AG09309 (cell line): ENCODE data around the gene CCM2.

Source experiments
- DNase-seq: peaks from one replicate; pipeline ENCODE4 v3.0.0-alpha.2; 2010; ENCODE audit warnings: low read depth
- H3K4me3 ChIP-seq: 2 replicates; pipeline ENCODE4 v1.5.1; 2011; ENCODE audit warnings: mild to moderate bottlenecking, low read depth, low read length, moderate library complexity; ENCODE audit not compliant: control insufficient read depth
- CTCF ChIP-seq: IDR thresholded peaks from 2 replicates; pipeline ENCODE4 v1.5.1; 2011; ENCODE audit warnings: mild to moderate bottlenecking, low read depth, low read length, inconsistent platforms; ENCODE audit not compliant: insufficient read depth, control insufficient read depth; ENCODE audit errors: missing control alignments

The CCM2 gene

GRCh38 chr7:45035371-45035770 is 35.4 kb downstream of the CCM2 start:
- no peak for TF ChIP-seq CTCF
- no peak for DNase-seq

GRCh38 chr7:45035893-45036292 is 35.9 kb downstream of the CCM2 start:
- H3K4me3 ChIP-seq, result no peak overlapping the region
- no peak for DNase-seq
- TF ChIP-seq CTCF, result no peak

More at GRCh38 chr7:45035371-45035770, 35.4 kb downstream of the CCM2 start:
- no peak overlapping the region for H3K4me3 ChIP-seq

- no peak for DNase-seq
- TF ChIP-seq CTCF, result no peak
- H3K4me3 ChIP-seq, result no peak overlapping the region
These were observed 36.3 kb downstream of the CCM2 start for GRCh38 chr7:45036317-45036716.

- no peak for DNase-seq
- no peak overlapping the region for H3K4me3 ChIP-seq
These were observed 36.8 kb downstream of the CCM2 start for GRCh38 chr7:45036796-45037195.

GRCh38 chr7:45037876-45038275 is 37.9 kb downstream of the CCM2 start:
- H3K4me3 ChIP-seq, result no peak overlapping the region
- no peak for DNase-seq
- no peak for TF ChIP-seq CTCF

More at GRCh38 chr7:45036796-45037195, 36.8 kb downstream of the CCM2 start:
- no peak for TF ChIP-seq CTCF

- TF ChIP-seq CTCF, result no peak
- no peak for DNase-seq
- no peak overlapping the region for H3K4me3 ChIP-seq
These were observed 39.1 kb downstream of the CCM2 start for GRCh38 chr7:45039106-45039505.

GRCh38 chr7:45044338-45044737 is 44.3 kb downstream of the CCM2 start:
- no peak for DNase-seq
- no peak overlapping the region for H3K4me3 ChIP-seq
- no peak for TF ChIP-seq CTCF
